ENCODE measurements around the gene DHX32.

Gene DHX32

GRCh38 chr10:125865120-125865519, 16.0 kb downstream of the DHX32 start:
- H3K4me3 ChIP-seq (ENCODE audit: low read depth, low read length), result no peak overlapping the region
- no peak for TF ChIP-seq CTCF (IDR thresholded peaks at IDR 0.05; ENCODE audit: low read depth, low read length, missing control alignments)
- in situ Hi-C loops (cut with HindIII; ENCODE audit: low pct_ligation_motif_present, low sequenced_read_pairs), result no loop called here
- no peaks in the 10 kb centered on the region for H3K27me3 ChIP-seq (replicated peaks)
- peaks cover 13% of the 10 kb centered on the region for H3K36me3 ChIP-seq (replicated peaks)
- H3K27ac ChIP-seq, result no peak overlapping the region
- DNase-seq, result no peak

GRCh38 chr10:125859128-125859817, 21.8 kb downstream of the DHX32 start:
- no peak for DNase-seq
- H3K27ac ChIP-seq, result no peak overlapping the region
- H3K27me3 ChIP-seq (replicated peaks), result no peaks in the 10 kb centered on the region
- in situ Hi-C loops (cut with HindIII; ENCODE audit: low pct_ligation_motif_present, low sequenced_read_pairs), result no loop called here
- H3K36me3 ChIP-seq (replicated peaks), result peaks cover 7% of the 10 kb centered on the region
- no peak overlapping the region for H3K4me3 ChIP-seq (ENCODE audit: low read depth, low read length)
- no peak for TF ChIP-seq CTCF (IDR thresholded peaks at IDR 0.05; ENCODE audit: low read depth, low read length, missing control alignments)

DNA sequence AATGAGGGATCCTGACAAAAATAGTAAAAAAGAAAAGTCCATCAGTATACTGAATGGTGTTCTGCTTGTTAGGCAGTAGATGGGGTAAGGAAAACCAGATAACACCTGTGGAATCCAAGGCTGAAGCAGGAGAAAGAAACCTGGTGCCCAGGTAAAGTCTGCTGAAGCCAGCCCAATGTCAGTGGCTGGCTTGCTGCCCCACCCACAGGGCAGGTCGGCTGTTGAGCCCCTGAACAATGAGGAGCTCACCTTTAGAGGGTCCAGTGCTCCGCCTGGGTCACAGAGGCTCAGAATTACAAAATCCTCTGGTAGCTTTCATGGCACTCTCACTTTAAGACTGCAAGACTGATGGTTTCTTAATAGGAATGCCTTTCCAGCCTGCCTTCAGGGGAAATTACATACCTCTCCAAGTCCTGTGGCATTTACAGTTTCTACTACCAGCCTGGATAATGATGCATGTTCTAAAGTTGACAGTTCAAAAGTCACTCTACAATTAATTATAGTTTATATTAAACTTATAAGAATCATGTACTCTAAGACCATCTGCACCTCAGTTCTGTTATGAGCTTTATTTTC, 23.8 kb downstream of the DHX32 start:
- no peak for TF ChIP-seq CTCF (IDR thresholded peaks at IDR 0.05; ENCODE audit: low read depth, low read length, missing control alignments)
- DNase-seq, result no peak
- in situ Hi-C loops (cut with HindIII; ENCODE audit: low pct_ligation_motif_present, low sequenced_read_pairs), result no loop called here
- no peaks in the 10 kb centered on the region for H3K27me3 ChIP-seq (replicated peaks)
- no peak overlapping the region for H3K4me3 ChIP-seq (ENCODE audit: low read depth, low read length)
- H3K27ac ChIP-seq, result no peak overlapping the region
- H3K36me3 ChIP-seq (replicated peaks), result peaks cover 12% of the 10 kb centered on the region

DNA sequence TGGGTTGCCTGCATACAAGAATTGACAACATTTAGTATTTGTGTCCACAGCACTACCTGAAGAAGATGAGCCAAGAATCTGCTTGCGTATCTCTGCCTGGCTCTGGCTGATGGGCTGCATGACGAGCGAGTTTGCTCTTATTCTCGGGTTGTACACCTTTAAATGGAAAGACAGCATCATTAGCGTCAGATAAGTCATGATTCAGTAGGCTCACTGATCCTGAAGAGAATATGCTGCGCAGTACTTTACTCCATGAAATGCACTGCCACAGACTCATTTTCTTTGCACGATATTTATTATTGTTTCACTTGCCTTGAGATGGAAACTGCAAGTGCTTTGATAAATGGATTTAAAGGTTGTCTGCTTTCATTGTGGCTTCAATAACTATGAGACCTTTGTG, 28.6 kb downstream of the DHX32 start:
- DNase-seq, result no peak
- no peak for TF ChIP-seq CTCF (IDR thresholded peaks at IDR 0.05; ENCODE audit: low read depth, low read length, missing control alignments)
- Histone ChIP-seq H3K27ac (no peak overlapping the region), H3K4me3 (ENCODE audit: low read depth, low read length) (no peak overlapping the region), H3K36me3 (replicated peaks) (peaks cover 16% of the 10 kb centered on the region), H3K27me3 (replicated peaks) (no peaks in the 10 kb centered on the region)
- in situ Hi-C loops (cut with HindIII; ENCODE audit: low pct_ligation_motif_present, low sequenced_read_pairs), result no loop called here

GRCh38 chr10:125850766-125851731, 30.0 kb downstream of the DHX32 start:
- no peak overlapping the region for H3K27ac ChIP-seq
- in situ Hi-C loops (cut with HindIII; ENCODE audit: low pct_ligation_motif_present, low sequenced_read_pairs), result no loop called here
- DNase-seq, result no peak
- peaks cover 16% of the 10 kb centered on the region for H3K36me3 ChIP-seq (replicated peaks)
- no peak for TF ChIP-seq CTCF (IDR thresholded peaks at IDR 0.05; ENCODE audit: low read depth, low read length, missing control alignments)
- H3K4me3 ChIP-seq (ENCODE audit: low read depth, low read length), result no peak overlapping the region
- no peaks in the 10 kb centered on the region for H3K27me3 ChIP-seq (replicated peaks)

Data from brain microvascular endothelial cell (primary cell).